A549 (cell line): ENCODE results near the gene CAMTA1.

ENCODE experiments used
- BHLHE40 ChIP-seq: IDR thresholded peaks from 2 replicates; pipeline ENCODE4 v1.6.1; 2012; ENCODE audit warnings: low read depth, low read length, inconsistent platforms
- EP300 ChIP-seq, 2 experiments: fragments of >200 bp; sonication (Bioruptor Twin); formaldehyde crosslinking; IDR thresholded peaks; 2 replicates in 1 of 2; 3 replicates in 1 of 2; pipeline ENCODE4 v1.6.1; 2016 to 2017
- FOSL2 ChIP-seq, 2 experiments: fragments of 450-650 bp in 1 of 2; fragments of >200 bp in 1 of 2; sonication (Bioruptor Twin) in 1 of 2; formaldehyde crosslinking; IDR thresholded peaks; 2 replicates each; pipeline versions ENCODE4 v1.5.0 to v1.6.1; 2016 to 2020; ENCODE audit warnings: mild to moderate bottlenecking in 1 of 2, moderate library complexity in 1 of 2
- HDAC2 ChIP-seq: fragments of 200-600 bp; sonication (generic); IDR thresholded peaks from 2 replicates; pipeline ENCODE4 v1.6.1; 2016
- JUN ChIP-seq, 2 experiments: fragments of >200 bp; sonication (Bioruptor Twin); formaldehyde crosslinking; IDR thresholded peaks; 2 replicates in 1 of 2; 3 replicates in 1 of 2; pipeline ENCODE4 v1.6.1; 2016 to 2017
- POLR2A ChIP-seq: IDR thresholded peaks from 2 replicates; pipeline ENCODE4 v1.6.1; 2012; ENCODE audit warnings: mild to moderate bottlenecking, low read length
- RARB ChIP-seq: fragments of 250-450 bp; sonication (Bioruptor Pico); IDR thresholded peaks from 2 replicates; pipeline ENCODE4 v1.8.0; 2021; ENCODE audit warnings: mild to moderate bottlenecking, moderate library complexity
- ZSCAN20 ChIP-seq: fragments of 250-450 bp; sonication (Bioruptor Pico); IDR thresholded peaks from 2 replicates; pipeline ENCODE4 v1.8.0; 2022; ENCODE audit warnings: mild to moderate bottlenecking, moderate library complexity
- TF ChIP-seq, protein P1 (sequence below): fragments of >200 bp; sonication (Bioruptor Twin); formaldehyde crosslinking; IDR thresholded peaks from 3 replicates; pipeline ENCODE4 v1.5.1; 2016

DNA sequence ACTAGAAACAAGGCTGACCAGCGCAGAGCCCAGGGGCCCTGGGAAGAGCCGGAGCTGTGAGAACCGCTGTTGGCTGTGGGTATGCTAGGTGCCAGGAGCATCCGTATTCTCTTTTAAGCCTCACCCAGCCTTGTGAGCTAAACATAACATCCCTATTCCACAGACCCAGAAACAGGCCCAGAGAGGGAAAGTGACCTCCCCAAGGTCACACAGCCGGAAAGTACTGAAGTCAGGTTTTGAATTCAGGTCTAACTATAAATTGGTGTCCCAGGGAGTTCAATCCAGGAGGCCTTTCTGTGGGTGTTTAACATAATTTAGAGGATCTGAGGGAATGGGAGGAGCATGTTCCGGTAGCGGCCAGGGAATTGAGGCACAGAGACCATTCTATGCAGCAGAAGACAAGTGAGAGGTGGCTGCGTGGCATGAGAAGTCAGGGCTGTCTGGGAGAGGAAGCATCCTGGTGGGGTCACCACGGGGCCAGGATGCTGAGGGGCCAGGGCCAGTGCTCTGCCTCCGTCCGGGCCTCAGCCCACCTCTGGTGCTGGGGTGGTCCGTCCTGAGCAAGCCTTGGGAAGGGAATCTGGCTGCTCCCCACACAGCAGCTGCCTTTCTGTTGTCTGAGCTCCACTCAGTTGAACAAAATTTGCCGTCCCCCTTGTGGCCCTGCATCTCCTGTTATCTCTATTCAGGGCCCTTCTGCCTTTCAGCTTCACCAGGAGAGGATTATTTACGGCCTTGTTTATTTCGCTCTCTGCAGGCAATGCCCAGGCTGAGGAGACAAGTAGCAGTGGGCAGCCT is 647.0 kb downstream of the CAMTA1 start:
- TF ChIP-seq FOSL2 (IDR thresholded peaks at IDR 0.05) (no peak), FOSL2 (CRISPR knock-in tag; IDR thresholded peaks at IDR 0.05) (no peak), HDAC2 (no peak), JUN (IDR thresholded peaks at IDR 0.05) (no peak), RARB (CRISPR knock-in tag) (no peak), BHLHE40 (no peak), EP300 (IDR thresholded peaks at IDR 0.05) (no peak), ZSCAN20 (CRISPR knock-in tag) (no peak), POLR2A (no peak)
- TF ChIP-seq, protein P1, sequence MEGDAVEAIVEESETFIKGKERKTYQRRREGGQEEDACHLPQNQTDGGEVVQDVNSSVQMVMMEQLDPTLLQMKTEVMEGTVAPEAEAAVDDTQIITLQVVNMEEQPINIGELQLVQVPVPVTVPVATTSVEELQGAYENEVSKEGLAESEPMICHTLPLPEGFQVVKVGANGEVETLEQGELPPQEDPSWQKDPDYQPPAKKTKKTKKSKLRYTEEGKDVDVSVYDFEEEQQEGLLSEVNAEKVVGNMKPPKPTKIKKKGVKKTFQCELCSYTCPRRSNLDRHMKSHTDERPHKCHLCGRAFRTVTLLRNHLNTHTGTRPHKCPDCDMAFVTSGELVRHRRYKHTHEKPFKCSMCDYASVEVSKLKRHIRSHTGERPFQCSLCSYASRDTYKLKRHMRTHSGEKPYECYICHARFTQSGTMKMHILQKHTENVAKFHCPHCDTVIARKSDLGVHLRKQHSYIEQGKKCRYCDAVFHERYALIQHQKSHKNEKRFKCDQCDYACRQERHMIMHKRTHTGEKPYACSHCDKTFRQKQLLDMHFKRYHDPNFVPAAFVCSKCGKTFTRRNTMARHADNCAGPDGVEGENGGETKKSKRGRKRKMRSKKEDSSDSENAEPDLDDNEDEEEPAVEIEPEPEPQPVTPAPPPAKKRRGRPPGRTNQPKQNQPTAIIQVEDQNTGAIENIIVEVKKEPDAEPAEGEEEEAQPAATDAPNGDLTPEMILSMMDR = no peak
